HG03025 (cell line): ENCODE measurements around the gene STK33.
A peak's percentile ranks its signal among the peaks of the same experiment; 100 is the strongest.
"Not testable (repeated sequence)": the region's sequence is repeated elsewhere in the genome, so short reads cannot be mapped to it uniquely, and the experiment has no call there.

Experiments
- ATAC-seq: cut with Tn5 transposase; IDR thresholded peaks from one replicate; pipeline ENCODE4 v1.9.1; 2021; ENCODE audit warnings: mild to moderate bottlenecking, moderate library complexity; ENCODE audit not compliant: unreplicated experiment, low FRiP score

The STK33 gene

DNA sequence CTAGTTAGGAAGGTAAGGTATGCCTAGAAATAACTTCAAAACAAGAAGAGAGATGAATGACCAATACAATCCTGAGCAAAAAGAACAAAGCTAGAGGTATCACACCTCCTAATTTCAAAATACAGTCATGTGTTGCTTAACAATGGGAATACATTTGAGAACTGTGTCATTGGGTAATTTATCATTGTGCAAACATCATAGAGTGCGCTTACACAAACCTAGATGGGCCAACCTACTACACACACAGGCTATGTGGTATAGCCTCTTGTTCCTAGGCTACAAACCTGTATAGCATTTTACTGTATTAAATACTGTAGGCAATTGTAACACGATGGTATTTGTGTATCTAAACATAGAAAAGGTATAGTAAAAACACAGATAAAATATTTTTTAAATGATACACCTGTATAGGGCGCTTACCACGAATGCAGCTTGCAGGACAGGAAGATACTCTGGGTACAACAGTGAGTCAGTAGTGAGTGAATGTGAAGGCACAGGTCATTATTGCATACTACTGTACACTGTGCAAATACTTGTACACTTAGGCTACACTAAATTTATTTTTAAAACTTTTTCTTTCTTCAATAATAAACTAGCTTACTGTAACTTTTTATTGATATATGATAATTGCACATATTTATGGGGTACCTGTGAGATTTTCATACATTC is 48.2 kb downstream of the STK33 start:
- ATAC-seq: no peak

GRCh38 chr11:8544807-8545206 is 49.2 kb downstream of the STK33 start:
- no peak for ATAC-seq

DNA sequence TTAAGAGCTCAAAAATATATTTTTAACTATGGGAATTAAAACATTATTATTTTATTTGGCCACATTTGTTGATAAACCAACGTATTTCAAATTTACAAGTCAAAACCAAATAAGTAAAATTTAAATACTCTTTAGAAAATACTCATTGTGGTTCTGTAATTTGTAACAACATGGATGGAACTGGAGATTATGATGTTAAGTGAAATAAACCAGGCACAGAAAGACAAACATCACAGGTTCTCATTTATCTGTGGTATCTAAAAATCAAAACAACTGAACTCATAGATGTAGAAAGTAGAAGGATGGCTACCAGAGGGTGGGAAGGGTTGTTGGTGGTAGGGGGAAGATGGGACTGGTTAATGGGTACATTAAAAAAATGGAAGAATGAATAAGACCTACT is 50.8 kb downstream of the STK33 start:
- no peak for ATAC-seq

- ATAC-seq: no peak
Measured at GRCh38 chr11:8541448-8541847, 52.6 kb downstream of the STK33 start.

DNA sequence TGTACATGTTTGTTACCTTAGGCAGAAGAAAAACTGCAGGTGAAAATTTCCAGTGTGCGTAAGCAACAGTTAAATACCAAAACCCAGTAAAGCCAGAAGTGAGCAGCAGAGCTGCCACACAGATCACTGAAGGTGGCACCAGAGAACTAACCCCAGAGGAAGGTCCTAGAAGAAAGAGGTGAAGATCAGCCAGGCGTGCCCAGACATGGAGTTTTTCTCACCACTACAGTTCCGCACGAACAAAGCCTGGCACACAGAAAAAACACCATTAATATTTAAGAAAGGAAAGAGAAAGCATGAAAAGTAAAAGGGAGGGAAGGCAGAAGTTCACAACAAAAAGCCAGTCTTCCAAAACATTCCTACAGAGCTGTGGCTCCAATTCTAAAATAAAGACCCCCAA is 60.7 kb downstream of the STK33 start:
- ATAC-seq: no peak

- peak; percentile 71 for ATAC-seq
Measured at GRCh38 chr11:8532475-8532874, 61.6 kb downstream of the STK33 start.

GRCh38 chr11:8531982-8532381 is 62.0 kb downstream of the STK33 start:
- no peak for ATAC-seq

- no peak for ATAC-seq
Measured at GRCh38 chr11:8531312-8531711, 62.7 kb downstream of the STK33 start.

GRCh38 chr11:8527939-8528338 is 66.1 kb downstream of the STK33 start:
- no peak for ATAC-seq

- ATAC-seq: no peak
Measured at GRCh38 chr11:8523396-8523795, 70.6 kb downstream of the STK33 start.

- no peak for ATAC-seq
Measured at GRCh38 chr11:8512547-8512946, 81.5 kb downstream of the STK33 start.

- ATAC-seq: no peak
Measured at GRCh38 chr11:8503910-8504364, 90.1 kb downstream of the STK33 start.

- ATAC-seq: no peak
Measured at GRCh38 chr11:8501836-8502235, 92.2 kb downstream of the STK33 start.

DNA sequence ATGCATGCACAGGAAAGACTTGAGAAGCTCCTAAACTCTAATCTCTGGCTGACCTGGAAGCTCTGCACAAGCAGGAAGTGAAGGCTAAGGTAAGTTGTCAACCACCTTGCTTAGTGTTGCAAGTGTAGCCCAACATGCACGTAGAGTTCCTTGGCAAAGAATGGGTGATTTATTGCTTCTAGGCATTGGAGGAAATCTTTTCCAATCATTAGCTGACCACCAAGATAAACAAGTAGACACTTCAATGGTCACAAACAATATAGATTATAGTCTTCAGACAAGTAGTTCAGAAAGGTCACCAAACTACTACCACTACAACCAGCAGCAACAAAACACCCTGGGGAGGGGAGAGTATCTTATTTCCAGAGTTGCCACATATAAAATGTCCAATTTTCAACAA is 105.6 kb downstream of the STK33 start:
- no peak for ATAC-seq

DNA sequence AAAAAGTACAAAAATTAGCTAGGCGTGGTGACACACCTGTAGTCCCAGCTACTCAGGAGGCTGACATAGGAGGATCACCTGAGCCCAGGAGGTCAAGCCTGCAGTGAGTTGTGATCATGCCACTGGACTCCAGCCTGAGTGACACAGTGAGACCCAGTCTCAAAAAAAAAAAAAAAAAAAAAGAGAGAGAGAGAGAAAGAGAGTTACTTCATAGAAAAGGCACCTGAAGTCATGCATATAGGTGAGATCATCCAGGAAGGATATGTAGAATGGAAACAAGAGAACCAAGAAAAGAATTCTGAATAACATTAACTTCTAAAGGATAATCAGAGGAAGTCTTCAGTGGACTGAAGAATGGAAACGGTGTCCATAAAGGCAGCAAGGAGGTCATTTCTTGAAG is 106.8 kb downstream of the STK33 start:
- no peak for ATAC-seq

- no peak for ATAC-seq
Measured at GRCh38 chr11:8484251-8484650, 109.8 kb downstream of the STK33 start.

GRCh38 chr11:8480858-8481257 is 113.2 kb downstream of the STK33 start:
- no peak for ATAC-seq

- peak; percentile 92 for ATAC-seq
Measured at GRCh38 chr11:8477680-8478079, 116.3 kb downstream of the STK33 start.

DNA sequence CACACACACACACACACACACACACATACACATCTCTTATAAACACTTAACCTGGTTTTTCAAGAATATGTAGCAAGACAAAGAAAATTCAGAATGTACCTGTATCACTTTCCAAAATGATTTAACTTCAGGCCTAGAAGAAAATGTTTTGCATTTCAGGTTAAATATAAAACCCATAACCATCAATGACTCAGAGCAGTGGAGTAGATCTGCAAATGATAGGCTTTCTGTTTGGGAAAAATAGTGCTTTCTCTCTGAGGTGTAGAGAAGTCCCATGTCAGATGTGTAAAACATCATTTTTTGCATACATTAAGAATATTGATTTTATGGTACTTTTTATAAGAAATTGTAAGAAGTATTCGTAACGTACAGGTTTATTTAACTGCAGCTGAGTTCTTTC is 116.9 kb downstream of the STK33 start:
- ATAC-seq: no peak

GRCh38 chr11:8467806-8468205 is 126.2 kb downstream of the STK33 start:
- not testable (repeated sequence) for ATAC-seq

GRCh38 chr11:8467356-8467755 is 126.7 kb downstream of the STK33 start:
- not testable (repeated sequence) for ATAC-seq

- ATAC-seq: not testable (repeated sequence)
Measured at GRCh38 chr11:8466884-8467283, 127.1 kb downstream of the STK33 start.
